T-helper 2 cell (primary cell): ENCODE measurements around the gene ARHGDIA.
A peak's percentile ranks its signal among the peaks of the same experiment; 100 is the strongest.

Source experiments
- DNase-seq, 5 experiments: peaks; one replicate each; pipeline versions ENCODE4 v3.0.0 to v3.0.0-alpha.2; 2012 to 2022

The ARHGDIA gene

GRCh38 chr17:81905993-81906392 is 34.9 kb upstream of the ARHGDIA start:
- no peak for DNase-seq

GRCh38 chr17:81905424-81905875 is 34.3 kb upstream of the ARHGDIA start:
- no peak for DNase-seq

- DNase-seq: no peak
These were observed 33.7 kb upstream of the ARHGDIA start for GRCh38 chr17:81904600-81905423.

GRCh38 chr17:81903896-81904599 is 32.9 kb upstream of the ARHGDIA start:
- DNase-seq: no peak

GRCh38 chr17:81903415-81903831 is 32.3 kb upstream of the ARHGDIA start:
- no peak for DNase-seq

GRCh38 chr17:81902653-81903414 is 31.7 kb upstream of the ARHGDIA start:
- DNase-seq: no peak

- peak in 1 of 5 experiments; percentile 26 for DNase-seq
These were observed 31.0 kb upstream of the ARHGDIA start, which contains the start of gene NPB for GRCh38 chr17:81902023-81902652. Gene NPB, plus strand, starts transcription at chr17:81902238. Its CDS starts 40 bp downstream, at chr17:81902278.

GRCh38 chr17:81901167-81902022 is 30.3 kb upstream of the ARHGDIA start:
- no peak for DNase-seq

- no peak for DNase-seq
These were observed 29.2 kb upstream of the ARHGDIA start for GRCh38 chr17:81900181-81900820.

GRCh38 chr17:81899514-81900166 is 28.5 kb upstream of the ARHGDIA start:
- no peak for DNase-seq

- DNase-seq: no peak
These were observed 27.7 kb upstream of the ARHGDIA start for GRCh38 chr17:81898885-81899284.

GRCh38 chr17:81898029-81898866 is 27.1 kb upstream of the ARHGDIA start:
- DNase-seq: no peak

GRCh38 chr17:81895400-81895799 is 24.3 kb upstream of the ARHGDIA start:
- no peak for DNase-seq

- DNase-seq: no peak
These were observed 20.1 kb upstream of the ARHGDIA start for GRCh38 chr17:81891303-81891552.

GRCh38 chr17:81890447-81891302 is 19.5 kb upstream of the ARHGDIA start:
- DNase-seq: peak in 1 of 5 experiments; percentile 50

- DNase-seq: no peak
These were observed 18.5 kb upstream of the ARHGDIA start for GRCh38 chr17:81889602-81890001.

- no peak for DNase-seq
These were observed 18.0 kb upstream of the ARHGDIA start for GRCh38 chr17:81888988-81889595.
